NB4 (cell line): ENCODE data around the gene ZP4.

Experiments used
- DNase-seq: peaks from one replicate; pipeline ENCODE4 v3.0.0; 2010; ENCODE audit warnings: low read depth
- H3K4me3 ChIP-seq: one replicate; pipeline ENCODE4 v1.5.1; 2011; ENCODE audit warnings: mild to moderate bottlenecking, low read depth, low read length, moderate library complexity
- CTCF ChIP-seq: IDR thresholded peaks from one replicate; pipeline ENCODE4 v1.5.1; 2012; ENCODE audit warnings: low read depth, low read length
- MAX ChIP-seq: IDR thresholded peaks from 2 replicates; pipeline ENCODE4 v1.6.1; 2011; ENCODE audit warnings: low read depth, low read length
- MYC ChIP-seq: IDR thresholded peaks from 2 replicates; pipeline ENCODE4 v1.6.1; 2011; ENCODE audit warnings: low read depth, low read length
- POLR2A ChIP-seq: IDR thresholded peaks from 2 replicates; pipeline ENCODE4 v1.6.1; 2011; ENCODE audit warnings: mild to moderate bottlenecking; ENCODE audit not compliant: insufficient read length; ENCODE audit errors: extremely low read depth

ZP4 gene

GRCh38 chr1:237890822-237891221 lies at the start of gene ZP4:
TSS of gene ZP4 (minus strand) at chr1:237890922. CDS start at chr1:237890635, 287 bp downstream.
- H3K4me3 ChIP-seq = no peak within 1 kb of the TSS
- DNase-seq = no peak
- TF ChIP-seq CTCF (no peak), MYC (no peak), POLR2A (no peak), MAX (no peak)

GRCh38 chr1:237938553-237938952 lies 47.8 kb upstream of the ZP4 start:
- TF ChIP-seq POLR2A (no peak), MAX (no peak), MYC (no peak), CTCF (peak; percentile 14)
- no peak overlapping the region for H3K4me3 ChIP-seq
- peak; percentile 26 for DNase-seq

GRCh38 chr1:237938068-237938467 lies 47.3 kb upstream of the ZP4 start:
- no peak for TF ChIP-seq MYC
- no peak for TF ChIP-seq MAX
- no peak for TF ChIP-seq POLR2A
- TF ChIP-seq CTCF = no peak
- no peak overlapping the region for H3K4me3 ChIP-seq
- no peak for DNase-seq

GRCh38 chr1:237932816-237933215 lies 42.1 kb upstream of the ZP4 start:
- DNase-seq = no peak
- H3K4me3 ChIP-seq = no peak overlapping the region
- TF ChIP-seq POLR2A (no peak), MAX (no peak), MYC (no peak), CTCF (no peak)

- TF ChIP-seq POLR2A (no peak), CTCF (no peak), MAX (no peak), MYC (no peak)
- DNase-seq = no peak
Observed at GRCh38 chr1:237931581-237931980, 40.9 kb upstream of the ZP4 start.

GRCh38 chr1:237927198-237927597 lies 36.5 kb upstream of the ZP4 start:
- TF ChIP-seq MYC (no peak), MAX (no peak), POLR2A (no peak), CTCF (no peak)
- no peak for DNase-seq
- H3K4me3 ChIP-seq = no peak overlapping the region

More at GRCh38 chr1:237931581-237931980, 40.9 kb upstream of the ZP4 start:
- H3K4me3 ChIP-seq = no peak overlapping the region
